Gastroesophageal sphincter (tissue), 4 donors: Measurements from ENCODE around the gene ST8SIA6. TPM values are rescaled to one million over a fixed set of nuclear protein-coding genes. Genes with fewer than 3 reads are reported as not detected.

ENCODE experiments used
- ATAC-seq: fragments of 150-250 bp; one replicate; pipeline ENCODE4 v1.9.1; 2016; ENCODE audit warnings: mild to moderate bottlenecking, moderate library complexity
- H3K27ac ChIP-seq, 4 donors: fragments of 200-600 bp; sonication (generic) in 3 of 4; 1 replicate in 3 of 4; 2 replicates in 1 of 4; pipeline ENCODE4 v1.5.1; 2016 to 2019
- H3K27me3 ChIP-seq: fragments of 200-600 bp; sonication (generic); one replicate; pipeline ENCODE4 v1.5.1; 2019
- H3K36me3 ChIP-seq, 2 donors: fragments of 200-600 bp; sonication (generic); one replicate each; pipeline ENCODE4 v1.5.1; 2019; ENCODE audit warnings: control low read depth in 1 of 2
- H3K4me1 ChIP-seq, 3 donors: fragments of 200-600 bp; sonication (generic); 1 replicate in 2 of 3; 2 replicates in 1 of 3; pipeline ENCODE4 v1.5.1; 2016 to 2019; ENCODE audit warnings: control low read depth in 2 of 3
- H3K4me3 ChIP-seq, 2 donors: fragments of 200-600 bp; sonication (generic); one replicate each; pipeline ENCODE4 v1.5.1; 2019; ENCODE audit warnings: mild to moderate bottlenecking in 1 of 2, moderate library complexity in 1 of 2
- H3K9me3 ChIP-seq, 3 donors: fragments of 200-600 bp; sonication (generic); one replicate each; pipeline ENCODE4 v1.5.1; 2017 to 2019; ENCODE audit warnings: control low read depth in 2 of 3
- CTCF ChIP-seq, 4 experiments: fragments of 200-600 bp in 2 of 4; fragments of 450-650 bp in 2 of 4; sonication (generic) in 1 of 4; IDR thresholded peaks; one replicate each; pipeline ENCODE4 v1.5.1; 2017 to 2019; ENCODE audit warnings: antibody characterized with exemption in 4 of 4, mild to moderate bottlenecking in 2 of 4, moderate library complexity in 2 of 4
- EP300 ChIP-seq: sonication (generic); formaldehyde crosslinking; IDR thresholded peaks from one replicate; pipeline ENCODE4 v1.6.1; 2017; ENCODE audit warnings: antibody characterized with exemption, mild to moderate bottlenecking
- POLR2A ChIP-seq, 2 donors: fragments of 450-650 bp; IDR thresholded peaks; one replicate each; pipeline ENCODE4 v1.6.1; 2017; ENCODE audit warnings: antibody characterized with exemption in 2 of 2, mild to moderate bottlenecking in 2 of 2, moderate library complexity in 1 of 2
- POLR2AphosphoS5 ChIP-seq: sonication (generic); formaldehyde crosslinking; IDR thresholded peaks from one replicate; pipeline ENCODE4 v1.6.1; 2017; ENCODE audit warnings: antibody characterized with exemption
- WGBS, 2 donors: methylation state at CpG; one replicate each; pipeline ENCODE4 v1.1.5; 2018; ENCODE audit warnings: low coverage in 1 of 2; 5-methylcytosine and 5-hydroxymethylcytosine counted together
- total RNA-seq, 4 donors: library from RNA; depleted of rRNA; stranded (reverse); fragments of >200 nt; gene quantifications; one replicate each; pipeline ENCODE4 v1.1.0, GENCODE V29; 2016

ST8SIA6 gene
- total RNA-seq, 4 donors from 2014 or later = 1.5 to 1.9 TPM; not detected in 2

GRCh38 chr10:17357781-17358180 is 96.6 kb downstream of the ST8SIA6 start:
- Histone ChIP-seq H3K27ac (no peak overlapping the region), H3K4me1 (no peaks in the 10 kb centered on the region), H3K27me3 (no peaks in the 10 kb centered on the region), H3K4me3 (no peak overlapping the region), H3K9me3 (no peaks in the 10 kb centered on the region), H3K36me3 (no peaks in the 10 kb centered on the region)
- 77 to 92% methylated on average over 2 of the region's 2 CpGs for WGBS, 2 donors
- TF ChIP-seq POLR2A (IDR thresholded peaks at IDR 0.05) = no peak
- TF ChIP-seq CTCF (IDR thresholded peaks at IDR 0.05) = no peak
- TF ChIP-seq POLR2AphosphoS5 = no peak
- no peak for TF ChIP-seq EP300
- ATAC-seq = no peak

GRCh38 chr10:17356820-17357219 is 97.6 kb downstream of the ST8SIA6 start:
- Histone ChIP-seq H3K9me3 (no peaks in the 10 kb centered on the region), H3K4me1 (no peaks in the 10 kb centered on the region), H3K27me3 (no peaks in the 10 kb centered on the region), H3K27ac (no peak overlapping the region), H3K36me3 (no peaks in the 10 kb centered on the region), H3K4me3 (no peak overlapping the region)
- ATAC-seq = no peak
- 75 to 82% methylated on average over 2 of the region's 2 CpGs for WGBS, 2 donors
- TF ChIP-seq EP300 (no peak), POLR2AphosphoS5 (no peak), POLR2A (IDR thresholded peaks at IDR 0.05) (no peak), CTCF (IDR thresholded peaks at IDR 0.05) (no peak)

GRCh38 chr10:17354781-17355180 is 99.6 kb downstream of the ST8SIA6 start:
- H3K4me1 ChIP-seq = no peaks in the 10 kb centered on the region
- no peak overlapping the region for H3K27ac ChIP-seq
- no peak overlapping the region for H3K4me3 ChIP-seq
- no peaks in the 10 kb centered on the region for H3K9me3 ChIP-seq
- TF ChIP-seq EP300 (no peak), POLR2A (IDR thresholded peaks at IDR 0.05) (no peak), CTCF (IDR thresholded peaks at IDR 0.05) (no peak), POLR2AphosphoS5 (no peak)
- ATAC-seq = no peak
- H3K36me3 ChIP-seq = no peaks in the 10 kb centered on the region
- WGBS, 2 donors = 42 to 77% methylated on average over 4 to 5 of the region's 5 CpGs
- peaks cover 4% of the 10 kb centered on the region for H3K27me3 ChIP-seq

GRCh38 chr10:17353568-17354300 is 100.7 kb downstream of the ST8SIA6 start:
- H3K4me3 ChIP-seq = no peak overlapping the region
- TF ChIP-seq EP300 (no peak), POLR2AphosphoS5 (no peak), CTCF (IDR thresholded peaks at IDR 0.05) (no peak), POLR2A (IDR thresholded peaks at IDR 0.05) (no peak)
- no peaks in the 10 kb centered on the region for H3K36me3 ChIP-seq
- peaks cover 4% of the 10 kb centered on the region for H3K27me3 ChIP-seq
- H3K27ac ChIP-seq = no peak overlapping the region
- no peaks in the 10 kb centered on the region for H3K9me3 ChIP-seq
- 75 to 81% methylated on average over 7 of the region's 7 CpGs for whole genome bisulfite sequencing, 2 donors
- no peak for ATAC-seq
- H3K4me1 ChIP-seq = peaks cover 0 to 9% (median 0%) of the 10 kb centered on the region in 3 donors

- Histone ChIP-seq H3K4me3 (no peak overlapping the region), H3K27me3 (peaks cover 4% of the 10 kb centered on the region), H3K27ac (no peak overlapping the region), H3K36me3 (no peaks in the 10 kb centered on the region), H3K4me1 (peaks cover 0 to 15% (median 4%) of the 10 kb centered on the region in 3 donors), H3K9me3 (no peaks in the 10 kb centered on the region)
- no peak for TF ChIP-seq POLR2AphosphoS5
- no peak for TF ChIP-seq CTCF (IDR thresholded peaks at IDR 0.05)
- TF ChIP-seq POLR2A (IDR thresholded peaks at IDR 0.05) = no peak
- TF ChIP-seq EP300 = no peak
- 80 to 85% methylated on average over 1 to 2 of the region's 2 CpGs for WGBS, 2 donors
- ATAC-seq = no peak
These were observed 101.8 kb downstream of the ST8SIA6 start for GRCh38 chr10:17352583-17352982.
